K562 (cell line): Measurements from ENCODE around the gene SCAP. TPM values are rescaled to one million over a fixed set of nuclear protein-coding genes. Genes with fewer than 3 reads are reported as not detected.
A peak's percentile ranks its signal among the peaks of the same experiment; 100 is the strongest.

Experiments
- FOXJ3 ChIP-seq: sonication (generic); formaldehyde crosslinking; IDR thresholded peaks from 2 replicates; pipeline ENCODE4 v1.4.0; 2020; ENCODE audit warnings: mild to moderate bottlenecking, missing genetic modification reagents
- KDM4B ChIP-seq, 2 experiments: fragments of 450-650 bp in 1 of 2; sonication (generic) in 1 of 2; IDR thresholded peaks; 2 replicates each; pipeline ENCODE4 v1.6.1; 2016 to 2017; ENCODE audit warnings: borderline replicate concordance in 2 of 2, antibody characterized with exemption in 1 of 2, low read depth in 1 of 2, mild to moderate bottlenecking in 1 of 2
- MAZ ChIP-seq, 2 experiments: fragments of 450-650 bp in 1 of 2; sonication (generic) in 1 of 2; formaldehyde crosslinking; IDR thresholded peaks in 1 of 2; conservative IDR thresholded peaks in 1 of 2; 2 replicates each; pipeline versions ENCODE4 v1.4.0 to v1.5.0; 2020; ENCODE audit warnings: mild to moderate bottlenecking in 1 of 2, missing genetic modification reagents in 1 of 2
- POLR2AphosphoS2 ChIP-seq: IDR thresholded peaks from 2 replicates; pipeline ENCODE4 v1.6.1; 2012; ENCODE audit warnings: low read length, improper control_type of control experiment
- PYGO2 ChIP-seq: fragments of 450-650 bp; IDR thresholded peaks from 2 replicates; pipeline ENCODE4 v1.6.1; 2016; ENCODE audit warnings: mild to moderate bottlenecking, missing genetic modification characterization, moderate library complexity, missing compliant biosample characterization
- TBL1XR1 ChIP-seq, 2 experiments: IDR thresholded peaks; 2 replicates each; pipeline ENCODE4 v1.6.1; 2012; ENCODE audit warnings: improper control_type of control experiment in 2 of 2, low read length in 2 of 2, mild to moderate bottlenecking in 1 of 2
- ZNF146 ChIP-seq: IDR thresholded peaks from one replicate; pipeline ENCODE4 v1.6.1; 2018; ENCODE audit warnings: missing compliant biosample characterization; ENCODE audit not compliant: unreplicated experiment
- ZNF184 ChIP-seq: sonication (generic); formaldehyde crosslinking; IDR thresholded peaks from 2 replicates; pipeline ENCODE4 v1.5.0; 2020; ENCODE audit warnings: missing genetic modification reagents
- polyA plus RNA-seq, 8 experiments: library from polyadenylated mRNA; depleted of rRNA in 4 of 8; stranded (reverse) in 5 of 8; unstranded in 3 of 8; fragments of >200 nt; fragmentation: Nextera tagmentation in 2 of 8; fragmentation: Illumina TruSeq in 1 of 8; extraction: Ambion mirVana in 2 of 8; extraction: Trizol in 1 of 8; gene quantifications; 2 replicates each; pipeline versions ENCODE4 v1.2.1 to v1.2.3, GENCODE V29; 2011 to 2014; ENCODE audit warnings: inconsistent platforms in 1 of 8, missing spikeins in 1 of 8
- total RNA-seq, 7 experiments: library from RNA; depleted of rRNA in 6 of 7; stranded (reverse); fragments of >200 nt in 6 of 7; fragmentation: Illumina TruSeq in 2 of 7; extraction: Trizol in 2 of 7; gene quantifications; 2 replicates each; pipeline versions ENCODE4 v1.2.1 to v1.2.3, GENCODE V29; 2011 to 2021; ENCODE audit warnings: low replicate concordance in 1 of 7
- TF ChIP-seq, protein P1 (sequence below), 2 experiments: fragments of 450-650 bp in 1 of 2; sonication (generic) in 1 of 2; formaldehyde crosslinking in 1 of 2; IDR thresholded peaks; 2 replicates each; pipeline versions ENCODE4 v1.7.1 to v1.9.0; 2016 to 2022; ENCODE audit warnings: inconsistent platforms in 1 of 2, mild to moderate bottlenecking in 1 of 2, missing genetic modification reagents in 1 of 2
- TF ChIP-seq, protein P2 (sequence below), 2 experiments: fragments of 200-800 bp in 1 of 2; sonication (Bioruptor generic) in 1 of 2; sonication (generic) in 1 of 2; formaldehyde crosslinking in 1 of 2; IDR thresholded peaks in 1 of 2; conservative IDR thresholded peaks in 1 of 2; 2 replicates each; pipeline versions ENCODE4 v1.5.0 to v1.6.1; 2016 to 2020; ENCODE audit warnings: missing compliant biosample characterization in 1 of 2, missing genetic modification characterization in 1 of 2, missing genetic modification reagents in 1 of 2
- TF ChIP-seq, protein P3 (sequence below): sonication (generic); formaldehyde crosslinking; IDR thresholded peaks from 2 replicates; pipeline ENCODE4 v1.8.1; 2023; ENCODE audit warnings: mild to moderate bottlenecking, missing genetic modification reagents

Gene SCAP
- total and polyA plus RNA-seq, 9 of the 15 experiments (the other 6 are each of a cell fraction or from before 2014, with no cell fraction given) = 2.6 to 104 (median 37.8) TPM

DNA sequence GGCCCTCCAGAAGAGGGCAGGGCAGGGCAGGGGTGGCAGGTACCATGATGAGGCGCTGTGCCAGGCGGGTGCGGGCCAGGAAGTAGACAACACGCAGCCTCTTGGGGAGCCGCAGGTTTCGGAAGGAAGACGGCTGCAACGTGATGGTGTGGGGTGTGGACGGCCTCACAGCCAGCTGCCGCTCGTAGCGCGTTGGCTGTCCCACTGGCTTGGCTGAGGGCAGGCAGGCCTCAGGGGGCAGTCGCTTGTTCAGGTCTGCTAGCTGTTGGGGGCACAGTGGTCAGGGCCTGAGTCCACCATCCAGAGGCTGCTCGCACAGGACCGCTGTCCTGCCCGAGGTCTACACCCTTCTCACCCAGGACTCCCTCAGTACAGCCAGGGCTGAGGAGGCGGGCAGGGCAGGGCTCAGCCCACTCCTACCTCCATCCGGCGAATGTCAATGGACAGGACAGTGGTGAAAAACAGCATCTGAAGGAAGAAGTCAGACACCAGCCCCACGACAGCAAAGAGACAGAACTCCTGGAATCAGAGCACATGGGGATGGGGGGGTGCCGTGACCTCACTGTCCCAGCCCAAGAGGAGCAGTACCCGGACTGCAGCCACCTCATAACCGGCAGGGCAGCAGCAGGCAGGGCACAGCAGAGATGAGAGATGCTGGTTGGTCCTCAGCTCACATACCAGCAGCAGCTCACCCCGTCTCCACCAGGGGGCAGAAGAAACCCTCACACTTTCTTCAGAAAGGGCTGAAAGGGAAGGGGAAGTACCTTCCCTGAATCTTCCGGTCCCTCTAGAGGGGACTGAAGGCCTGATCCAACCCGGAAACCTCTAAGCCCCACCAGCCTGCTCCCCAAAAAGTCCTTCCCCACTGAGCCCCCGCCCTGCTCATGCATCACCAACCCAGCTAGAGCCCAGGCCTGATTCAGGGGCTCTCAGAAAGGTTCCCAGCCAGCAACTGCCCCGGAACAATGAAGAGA, 54.9 kb downstream of the SCAP start (continued):
- TF ChIP-seq, protein P1, sequence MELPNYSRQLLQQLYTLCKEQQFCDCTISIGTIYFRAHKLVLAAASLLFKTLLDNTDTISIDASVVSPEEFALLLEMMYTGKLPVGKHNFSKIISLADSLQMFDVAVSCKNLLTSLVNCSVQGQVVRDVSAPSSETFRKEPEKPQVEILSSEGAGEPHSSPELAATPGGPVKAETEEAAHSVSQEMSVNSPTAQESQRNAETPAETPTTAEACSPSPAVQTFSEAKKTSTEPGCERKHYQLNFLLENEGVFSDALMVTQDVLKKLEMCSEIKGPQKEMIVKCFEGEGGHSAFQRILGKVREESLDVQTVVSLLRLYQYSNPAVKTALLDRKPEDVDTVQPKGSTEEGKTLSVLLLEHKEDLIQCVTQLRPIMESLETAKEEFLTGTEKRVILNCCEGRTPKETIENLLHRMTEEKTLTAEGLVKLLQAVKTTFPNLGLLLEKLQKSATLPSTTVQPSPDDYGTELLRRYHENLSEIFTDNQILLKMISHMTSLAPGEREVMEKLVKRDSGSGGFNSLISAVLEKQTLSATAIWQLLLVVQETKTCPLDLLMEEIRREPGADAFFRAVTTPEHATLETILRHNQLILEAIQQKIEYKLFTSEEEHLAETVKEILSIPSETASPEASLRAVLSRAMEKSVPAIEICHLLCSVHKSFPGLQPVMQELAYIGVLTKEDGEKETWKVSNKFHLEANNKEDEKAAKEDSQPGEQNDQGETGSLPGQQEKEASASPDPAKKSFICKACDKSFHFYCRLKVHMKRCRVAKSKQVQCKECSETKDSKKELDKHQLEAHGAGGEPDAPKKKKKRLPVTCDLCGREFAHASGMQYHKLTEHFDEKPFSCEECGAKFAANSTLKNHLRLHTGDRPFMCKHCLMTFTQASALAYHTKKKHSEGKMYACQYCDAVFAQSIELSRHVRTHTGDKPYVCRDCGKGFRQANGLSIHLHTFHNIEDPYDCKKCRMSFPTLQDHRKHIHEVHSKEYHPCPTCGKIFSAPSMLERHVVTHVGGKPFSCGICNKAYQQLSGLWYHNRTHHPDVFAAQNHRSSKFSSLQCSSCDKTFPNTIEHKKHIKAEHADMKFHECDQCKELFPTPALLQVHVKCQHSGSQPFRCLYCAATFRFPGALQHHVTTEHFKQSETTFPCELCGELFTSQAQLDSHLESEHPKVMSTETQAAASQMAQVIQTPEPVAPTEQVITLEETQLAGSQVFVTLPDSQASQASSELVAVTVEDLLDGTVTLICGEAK (IDR thresholded peaks at IDR 0.05) = peak; percentile 88
- TF ChIP-seq, protein P1 (CRISPR knock-in tag; IDR thresholded peaks at IDR 0.05) = no peak
- TF ChIP-seq PYGO2 (tag) = 0 out of 2 replicates have a peak, but pooled peaks have one; percentile 35
- TF ChIP-seq POLR2AphosphoS2 = peak; percentile 61
- peak in 1 of 2 experiments; percentile 72; a peak in 2 of 4 replicates for TF ChIP-seq MAZ (CRISPR knock-in tag; conservative IDR thresholded peaks at IDR 0.05 in 1 of 2, IDR thresholded peaks at IDR 0.05 in 1 of 2)
- TF ChIP-seq, protein P2, sequence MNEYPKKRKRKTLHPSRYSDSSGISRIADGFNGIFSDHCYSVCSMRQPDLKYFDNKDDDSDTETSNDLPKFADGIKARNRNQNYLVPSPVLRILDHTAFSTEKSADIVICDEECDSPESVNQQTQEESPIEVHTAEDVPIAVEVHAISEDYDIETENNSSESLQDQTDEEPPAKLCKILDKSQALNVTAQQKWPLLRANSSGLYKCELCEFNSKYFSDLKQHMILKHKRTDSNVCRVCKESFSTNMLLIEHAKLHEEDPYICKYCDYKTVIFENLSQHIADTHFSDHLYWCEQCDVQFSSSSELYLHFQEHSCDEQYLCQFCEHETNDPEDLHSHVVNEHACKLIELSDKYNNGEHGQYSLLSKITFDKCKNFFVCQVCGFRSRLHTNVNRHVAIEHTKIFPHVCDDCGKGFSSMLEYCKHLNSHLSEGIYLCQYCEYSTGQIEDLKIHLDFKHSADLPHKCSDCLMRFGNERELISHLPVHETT (CRISPR knock-in tag; conservative IDR thresholded peaks at IDR 0.05 in 1 of 2, IDR thresholded peaks at IDR 0.05 in 1 of 2) = peak; percentile 7 to 38; a peak in 1 of 4 replicates
- TF ChIP-seq, protein P3, sequence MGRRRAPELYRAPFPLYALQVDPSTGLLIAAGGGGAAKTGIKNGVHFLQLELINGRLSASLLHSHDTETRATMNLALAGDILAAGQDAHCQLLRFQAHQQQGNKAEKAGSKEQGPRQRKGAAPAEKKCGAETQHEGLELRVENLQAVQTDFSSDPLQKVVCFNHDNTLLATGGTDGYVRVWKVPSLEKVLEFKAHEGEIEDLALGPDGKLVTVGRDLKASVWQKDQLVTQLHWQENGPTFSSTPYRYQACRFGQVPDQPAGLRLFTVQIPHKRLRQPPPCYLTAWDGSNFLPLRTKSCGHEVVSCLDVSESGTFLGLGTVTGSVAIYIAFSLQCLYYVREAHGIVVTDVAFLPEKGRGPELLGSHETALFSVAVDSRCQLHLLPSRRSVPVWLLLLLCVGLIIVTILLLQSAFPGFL (CRISPR knock-in tag) = no peak
- no peak for TF ChIP-seq ZNF146 (CRISPR knock-in tag)
- peak; percentile 72 to 75; a peak in 3 of 4 replicates for TF ChIP-seq TBL1XR1 (IDR thresholded peaks at IDR 0.05; ENCODE audit: low read length in 2 of 2)
- TF ChIP-seq KDM4B (IDR thresholded peaks at IDR 0.05; ENCODE audit: borderline replicate concordance in 2 of 2, low read depth in 1 of 2) = 0 out of 4 replicates have a peak, but pooled peaks of 1 of the 2 experiments have one; percentile 70
- peak; percentile 10; the same call in 1 of the 2 replicates for TF ChIP-seq ZNF184 (CRISPR knock-in tag)
- no peak for TF ChIP-seq FOXJ3
